ENCODE measurements around the gene ATXN7L2.

Gene ATXN7L2

GRCh38 chr1:109508001-109508872 lies 24.5 kb downstream of the ATXN7L2 start:
- Histone ChIP-seq H3K79me2 (ENCODE audit: control insufficient read depth, low read length) (no peaks in the 10 kb centered on the region), H3K4me3 (ENCODE audit: low read length) (no peak overlapping the region), H3K36me3 (ENCODE audit: control insufficient read depth, low read length) (no peaks in the 10 kb centered on the region), H4K20me1 (ENCODE audit: control insufficient read depth, insufficient read depth, low read depth, low read length) (no peaks in the 10 kb centered on the region), H3K4me1 (ENCODE audit: control insufficient read depth, low read length) (peaks cover 6% of the 10 kb centered on the region), H3K9me3 (ENCODE audit: control insufficient read depth, insufficient read depth, low read length) (no peaks in the 10 kb centered on the region), H3F3A (ENCODE audit: control insufficient read depth, insufficient read depth) (no peaks in the 10 kb centered on the region), H3K27me3 (ENCODE audit: control insufficient read depth, low read length) (peaks cover 34% of the 10 kb centered on the region), H3K27ac (ENCODE audit: low read depth, low read length) (no peak overlapping the region), H3K9me2 (replicated peaks; ENCODE audit: control insufficient read depth, low read length) (no peaks in the 10 kb centered on the region), H3K4me2 (ENCODE audit: low read length) (no peak overlapping the region)
- TF ChIP-seq CTCF (IDR thresholded peaks at IDR 0.05; ENCODE audit: low read depth, low read length, poor library complexity, severe bottlenecking) = no peak
- no peak for TF ChIP-seq EZH2phosphoT487 (IDR thresholded peaks at IDR 0.05; ENCODE audit: borderline replicate concordance, low read length)

DNA sequence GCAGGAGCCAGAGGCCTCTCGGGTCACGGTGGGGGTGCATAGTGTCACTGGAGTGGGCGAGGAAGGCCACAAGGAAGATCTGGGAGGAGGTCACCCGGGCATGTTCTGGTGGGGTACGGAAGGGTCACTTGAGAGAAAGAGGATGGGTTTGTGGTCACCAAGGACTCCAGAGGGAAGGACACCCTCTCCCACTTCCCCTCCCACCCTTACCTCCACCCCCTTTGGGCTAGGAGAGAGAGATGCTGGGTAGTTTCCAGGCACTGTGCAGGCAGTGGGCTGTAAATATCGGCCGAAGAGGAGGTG lies 25.1 kb downstream of the ATXN7L2 start:
- Histone ChIP-seq H3K79me2 (ENCODE audit: control insufficient read depth, low read length) (no peaks in the 10 kb centered on the region), H4K20me1 (ENCODE audit: control insufficient read depth, insufficient read depth, low read depth, low read length) (no peaks in the 10 kb centered on the region), H3K9me2 (replicated peaks; ENCODE audit: control insufficient read depth, low read length) (no peaks in the 10 kb centered on the region), H3K4me1 (ENCODE audit: control insufficient read depth, low read length) (peaks cover 6% of the 10 kb centered on the region), H3K4me3 (ENCODE audit: low read length) (no peak overlapping the region), H3K27me3 (ENCODE audit: control insufficient read depth, low read length) (peaks cover 34% of the 10 kb centered on the region), H3K9me3 (ENCODE audit: control insufficient read depth, insufficient read depth, low read length) (no peaks in the 10 kb centered on the region), H3K36me3 (ENCODE audit: control insufficient read depth, low read length) (no peaks in the 10 kb centered on the region), H3F3A (ENCODE audit: control insufficient read depth, insufficient read depth) (no peaks in the 10 kb centered on the region), H3K27ac (ENCODE audit: low read depth, low read length) (no peak overlapping the region), H3K4me2 (ENCODE audit: low read length) (peak overlapping the region; percentile 77; the same call in 1 of the 2 replicates)
- TF ChIP-seq EZH2phosphoT487 (IDR thresholded peaks at IDR 0.05; ENCODE audit: borderline replicate concordance, low read length) (no peak), CTCF (IDR thresholded peaks at IDR 0.05; ENCODE audit: low read depth, low read length, poor library complexity, severe bottlenecking) (no peak)

DNA sequence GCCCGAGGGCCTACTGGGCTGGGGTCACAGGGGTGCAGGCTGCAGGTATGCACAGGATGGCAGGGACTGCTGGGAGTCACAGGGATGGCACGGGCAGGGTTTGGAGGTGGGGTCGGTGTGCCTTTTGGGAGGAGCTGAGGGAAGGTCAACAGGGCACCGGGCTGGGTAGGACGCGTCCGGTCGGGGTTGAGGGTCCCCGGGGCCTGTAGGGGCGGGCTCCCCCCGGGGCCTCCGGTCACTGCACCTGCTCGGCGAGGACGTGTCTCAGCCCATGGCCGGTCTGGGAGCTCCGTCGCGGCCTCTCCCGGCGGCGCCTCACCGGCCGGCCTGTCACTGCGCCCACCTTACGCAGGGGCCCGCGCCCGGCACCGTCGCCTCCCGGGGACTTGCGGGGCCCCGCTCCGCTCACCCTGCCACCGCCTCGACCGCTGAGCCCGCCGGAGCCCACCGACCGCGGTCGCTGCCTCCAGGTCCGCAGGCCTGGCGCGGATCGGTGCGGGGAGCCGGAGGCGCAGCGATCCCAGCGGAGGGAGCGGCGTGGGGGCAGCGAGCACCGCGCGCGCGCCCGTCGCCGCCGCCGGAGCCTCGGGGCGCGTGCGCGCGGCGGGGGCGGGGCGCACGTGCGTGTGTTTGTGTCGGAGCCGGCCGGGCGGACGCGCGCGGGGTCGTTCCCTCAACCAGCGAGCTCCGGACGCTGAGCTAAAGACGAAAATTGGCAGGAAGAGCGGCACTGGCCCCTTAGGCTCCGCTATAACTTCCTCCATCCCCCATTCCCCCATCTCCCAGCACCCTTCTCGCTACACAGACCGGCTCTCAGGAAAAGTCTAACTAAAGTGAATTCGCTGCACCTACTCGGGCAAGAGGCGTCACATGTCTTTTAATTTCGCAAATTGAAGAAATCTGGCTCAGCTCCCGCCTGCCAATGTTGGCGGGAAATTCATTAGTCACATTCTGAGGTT lies 25.8 kb downstream of the ATXN7L2 start, which contains the start of gene AMIGO1:
AMIGO1 (minus strand) TSS at position 552 of the 959 bp plus-strand sequence. CDS start 815 bp downstream, outside the sequence.
- Histone ChIP-seq H3K4me1 (ENCODE audit: control insufficient read depth, low read length) (peaks cover 6% of the 10 kb centered on the region), H3K27me3 (ENCODE audit: control insufficient read depth, low read length) (peaks cover 34% of the 10 kb centered on the region), H3F3A (ENCODE audit: control insufficient read depth, insufficient read depth) (no peaks in the 10 kb centered on the region), H4K20me1 (ENCODE audit: control insufficient read depth, insufficient read depth, low read depth, low read length) (no peaks in the 10 kb centered on the region), H3K79me2 (ENCODE audit: control insufficient read depth, low read length) (no peaks in the 10 kb centered on the region), H3K4me3 (ENCODE audit: low read length) (peak within 1 kb of the TSS; percentile 72), H3K36me3 (ENCODE audit: control insufficient read depth, low read length) (no peaks in the 10 kb centered on the region), H3K4me2 (ENCODE audit: low read length) (peak within 1 kb of the TSS; percentile 77), H3K9me2 (replicated peaks; ENCODE audit: control insufficient read depth, low read length) (no peaks in the 10 kb centered on the region), H3K9me3 (ENCODE audit: control insufficient read depth, insufficient read depth, low read length) (no peaks in the 10 kb centered on the region), H3K27ac (ENCODE audit: low read depth, low read length) (no peak within 1 kb of the TSS)
- no peak for TF ChIP-seq EZH2phosphoT487 (IDR thresholded peaks at IDR 0.05; ENCODE audit: borderline replicate concordance, low read length)
- TF ChIP-seq CTCF (IDR thresholded peaks at IDR 0.05; ENCODE audit: low read depth, low read length, poor library complexity, severe bottlenecking) = no peak

Measured in DOHH2 (cell line).